NCI-H1930 (cell line): ENCODE results near the gene OGA.

Source experiments
- DNase-seq, 2 experiments: peaks; one replicate each; lab custom pipeline; 2025; lab: John Stamatoyannopoulos, UW

OGA gene

DNA sequence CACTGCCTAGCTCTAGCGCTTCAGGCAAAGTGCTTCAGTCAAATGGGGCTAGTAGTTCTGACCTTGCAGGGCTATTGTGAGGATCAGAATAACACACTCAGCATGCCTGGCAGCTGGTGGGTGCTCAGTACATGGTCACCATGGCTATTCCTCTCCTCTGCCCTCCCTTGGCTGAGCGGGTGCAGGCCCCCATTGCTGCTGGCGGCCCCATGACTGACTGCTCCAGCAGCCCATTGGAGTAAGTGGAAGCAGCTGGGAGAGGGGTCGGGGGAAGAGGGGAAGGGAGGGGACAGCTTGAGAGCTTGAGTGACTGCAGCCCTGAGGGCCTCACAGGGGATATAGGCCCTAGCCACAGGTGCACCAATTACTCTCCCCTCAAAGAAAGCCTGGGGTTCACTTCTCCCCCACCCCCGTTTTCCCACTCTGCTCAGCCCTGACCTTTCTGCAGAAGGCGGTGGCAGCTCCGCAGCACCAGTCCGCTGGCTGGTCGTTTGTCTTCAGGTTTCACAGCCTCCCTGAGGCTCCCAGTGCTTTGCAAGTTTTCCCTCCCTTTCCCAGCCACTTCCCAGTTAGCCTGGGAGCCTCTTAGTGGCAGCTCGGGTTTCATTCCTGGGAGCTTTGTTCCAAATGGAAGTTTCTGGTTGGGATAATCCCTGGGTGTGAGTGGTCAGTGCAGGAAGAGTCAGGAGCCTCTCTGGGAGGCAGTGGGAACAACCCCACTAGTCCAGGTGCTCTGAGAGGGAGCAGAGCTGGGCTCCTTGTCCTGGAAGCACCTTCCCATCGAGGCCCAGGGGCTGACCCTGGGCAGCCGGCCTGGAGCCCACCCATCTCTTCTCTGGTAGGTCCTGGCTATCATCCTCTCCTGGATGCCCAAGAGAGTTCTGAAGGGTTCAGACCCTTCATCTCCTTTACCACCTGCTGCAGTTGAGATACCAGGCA is 58.7 kb downstream of the OGA start:
- DNase-seq, result no peak

DNA sequence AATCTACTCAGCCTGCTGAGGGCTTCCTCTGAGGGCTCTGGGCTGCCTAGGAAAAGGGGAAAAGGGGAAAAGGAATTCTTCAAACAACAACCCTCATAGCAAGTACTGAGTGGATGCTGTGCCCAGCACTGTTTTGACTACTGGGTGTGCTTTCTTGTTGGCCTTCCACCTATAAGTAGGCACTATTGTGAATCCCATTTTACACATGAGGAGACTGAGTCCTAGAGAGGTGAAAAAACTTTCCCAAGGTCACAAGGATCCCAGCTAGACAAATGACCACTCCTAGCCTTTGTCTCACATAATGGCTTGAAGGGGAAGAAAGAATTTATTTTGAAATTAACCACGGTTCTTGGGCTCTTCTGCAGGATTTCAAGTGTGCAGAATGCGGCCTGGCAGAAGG is 59.4 kb downstream of the OGA start:
- DNase-seq, result no peak

DNA sequence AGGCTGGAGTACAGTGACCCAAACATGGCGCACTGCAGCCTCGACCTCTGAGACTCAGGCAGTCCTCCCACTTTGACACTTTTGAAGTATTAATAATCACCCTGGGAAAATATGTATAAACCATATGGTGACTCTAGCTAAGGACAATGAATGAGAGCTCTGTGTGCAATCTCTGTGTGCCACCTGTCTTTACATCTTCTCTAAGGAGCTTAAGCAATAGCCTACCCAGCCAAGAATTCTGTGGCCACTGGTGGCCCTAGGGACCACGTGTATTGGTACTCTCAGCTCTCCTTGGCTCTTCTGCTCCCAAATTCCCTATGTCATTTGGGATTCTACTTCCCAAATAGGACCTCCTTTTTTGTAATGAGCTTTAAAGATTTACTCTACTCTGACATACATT is 66.0 kb downstream of the OGA start:
- DNase-seq, result no peak

DNA sequence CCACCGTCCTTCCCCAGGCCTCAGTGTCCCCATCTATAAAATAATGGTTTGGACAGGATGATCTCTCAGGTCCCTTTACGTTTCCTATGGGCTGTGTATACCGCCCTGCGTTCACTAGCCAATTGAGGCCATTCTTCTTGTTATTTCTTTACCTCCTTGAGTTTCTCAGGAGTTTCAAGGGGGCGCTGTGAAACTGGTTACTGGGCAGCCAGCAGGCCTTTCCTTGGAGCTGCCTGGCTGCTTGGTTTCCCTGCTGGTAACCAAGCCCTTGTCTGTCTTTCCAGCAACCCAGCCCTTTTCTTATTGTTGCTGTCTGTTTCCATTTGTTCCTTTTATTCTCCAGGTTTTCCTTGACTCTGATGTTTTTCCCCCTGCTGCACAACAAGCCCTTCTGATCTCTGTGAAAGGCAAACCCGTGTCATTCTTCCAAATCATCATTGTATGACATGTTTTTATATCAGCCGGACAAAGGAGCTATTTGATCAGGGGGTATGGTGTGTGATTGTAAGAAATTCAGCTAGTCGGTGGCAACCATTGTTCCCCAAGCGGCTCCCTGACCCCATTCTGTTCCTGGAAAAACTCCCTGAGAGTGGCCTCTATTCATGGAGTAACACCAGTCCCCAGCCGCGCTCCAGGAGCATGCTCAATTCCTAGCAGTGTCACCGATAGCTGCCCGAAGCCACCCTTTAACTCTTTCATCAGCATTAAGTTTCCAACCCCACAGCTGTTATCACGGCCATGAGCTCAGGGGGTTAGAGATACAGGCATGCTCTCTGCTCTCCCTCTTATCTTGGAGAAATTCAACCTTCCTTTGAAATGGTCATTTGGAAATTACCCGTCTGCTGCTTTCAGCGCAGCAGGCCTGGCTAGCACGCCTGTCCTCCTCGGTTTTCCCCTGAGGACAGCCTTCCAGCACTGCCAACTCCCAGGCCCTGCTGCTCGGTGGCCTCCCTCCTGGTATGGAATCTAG is 68.9 kb downstream of the OGA start:
- DNase-seq, result no peak

DNA sequence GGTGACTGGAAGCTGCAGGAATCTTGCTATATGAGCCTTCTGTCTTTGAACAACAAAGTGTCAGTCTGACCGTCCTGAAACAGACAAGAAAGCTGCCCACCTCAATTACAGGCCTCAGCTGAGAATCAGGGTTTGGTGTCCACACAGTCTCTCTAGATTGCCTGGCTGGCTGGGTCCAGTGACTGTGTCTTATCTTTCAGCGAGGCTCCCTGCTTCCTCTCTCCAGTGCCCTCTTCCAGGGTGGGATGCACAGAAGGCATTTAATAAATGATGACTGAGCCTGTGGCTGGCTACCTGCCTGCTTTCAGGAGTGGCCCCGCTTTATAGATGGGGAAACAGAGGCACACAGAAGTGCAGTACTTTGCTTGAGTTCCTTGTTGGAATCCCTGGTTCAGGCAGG is 69.7 kb downstream of the OGA start:
- DNase-seq, result no peak

DNA sequence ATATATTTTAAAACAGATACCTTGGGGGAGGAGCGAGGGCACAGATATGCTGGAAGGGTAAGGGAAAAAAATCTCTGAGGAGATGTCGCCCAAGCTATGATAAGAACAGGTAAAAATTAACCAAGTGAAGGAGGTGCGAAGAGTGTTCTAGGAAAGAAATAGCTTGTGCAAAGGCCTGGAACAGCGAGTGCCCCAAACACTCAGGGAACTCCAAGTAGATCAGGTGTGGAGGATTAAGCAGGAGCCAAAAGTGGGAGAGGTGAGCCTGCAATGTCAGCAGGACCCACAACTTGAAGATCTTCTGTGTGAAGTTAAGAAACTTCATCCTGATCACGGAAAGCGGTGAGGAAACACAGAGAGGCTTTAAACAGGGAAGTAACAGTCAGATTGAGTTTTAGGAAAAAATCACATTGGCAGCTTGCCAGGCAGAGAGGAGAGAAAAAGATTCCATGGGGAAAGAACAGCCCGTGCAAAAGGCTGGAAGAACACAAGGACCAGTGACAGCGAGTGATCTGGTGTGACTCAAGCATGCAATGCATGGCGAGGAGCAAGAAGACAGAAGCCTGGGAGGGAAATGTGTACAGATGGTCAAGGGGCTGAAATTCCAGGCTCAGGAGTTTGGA is 73.1 kb downstream of the OGA start:
- no peak for DNase-seq

DNA sequence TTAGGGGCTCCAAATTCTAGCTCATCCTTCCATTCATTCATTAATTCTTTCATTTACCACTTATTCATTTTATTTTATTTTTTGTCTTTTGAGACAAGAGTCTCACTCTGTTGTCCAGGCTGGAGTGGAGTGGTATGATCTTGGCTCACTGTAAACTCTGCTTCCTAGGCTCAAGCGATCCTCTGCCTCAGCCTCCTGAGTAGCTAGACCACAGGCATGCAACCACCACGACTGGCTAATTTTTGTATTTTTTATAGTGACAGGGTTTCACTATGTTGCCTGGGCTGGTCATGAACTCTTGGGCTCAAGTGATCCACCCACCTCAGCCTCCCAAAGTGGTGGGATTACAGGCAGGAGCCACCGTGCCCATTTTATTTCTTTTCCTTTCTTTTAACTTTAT is 74.0 kb downstream of the OGA start:
- DNase-seq, result no peak

DNA sequence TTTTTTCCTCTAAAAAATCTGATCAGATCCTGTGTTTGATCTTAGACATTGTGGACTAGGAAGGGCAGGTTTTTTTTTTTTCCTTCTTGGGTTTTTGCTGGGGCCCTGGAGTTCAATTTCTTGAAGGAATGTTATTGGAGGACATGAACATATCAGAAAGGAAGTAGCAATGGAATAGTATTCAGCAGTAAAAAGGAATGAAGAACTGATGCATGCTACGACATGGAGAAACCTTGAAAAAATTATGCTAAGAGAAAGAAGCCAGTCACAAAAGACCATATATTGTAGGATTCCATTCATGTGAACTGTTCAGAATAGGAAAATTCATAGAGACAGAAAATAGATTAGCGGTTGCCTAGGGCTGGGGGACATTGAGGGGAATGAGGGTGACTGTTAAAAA is 76.3 kb downstream of the OGA start:
- no peak for DNase-seq

DNA sequence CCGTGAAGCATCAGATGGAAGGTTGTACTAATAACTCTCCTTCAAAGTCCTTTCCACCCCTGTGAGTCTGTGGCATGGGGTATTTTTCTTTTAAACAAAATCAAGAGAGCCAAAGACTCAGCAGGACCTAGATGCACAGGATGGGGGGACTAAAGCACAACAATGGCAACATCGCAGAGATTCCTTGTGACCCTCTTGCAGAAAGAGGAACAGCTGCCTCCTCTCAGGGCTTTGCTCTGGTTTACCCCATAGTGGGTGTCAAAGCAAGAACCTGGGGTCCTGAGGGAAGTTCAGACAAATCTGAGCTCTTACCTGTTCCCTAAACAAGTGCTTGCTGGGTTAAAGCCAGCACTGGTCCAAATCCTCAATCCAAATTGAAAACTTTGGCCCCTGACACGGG is 81.6 kb downstream of the OGA start:
- DNase-seq, result no peak
